Right lobe of liver (tissue), 4 donors: ENCODE results near the gene PCDHGB2.

ENCODE experiments used
- CTCF ChIP-seq, 4 donors: fragments of 200-600 bp in 3 of 4; fragments of 450-650 bp in 1 of 4; IDR thresholded peaks; one replicate each; pipeline versions ENCODE4 v1.5.1 to v1.8.0; 2016 to 2022; ENCODE audit warnings: antibody characterized with exemption in 4 of 4, mild to moderate bottlenecking in 2 of 4
- POLR2A ChIP-seq: fragments of 450-650 bp; IDR thresholded peaks from one replicate; pipeline ENCODE4 v1.6.1; 2017; ENCODE audit warnings: antibody characterized with exemption, mild to moderate bottlenecking
- donor health status: DM: no; HTN: no; CAD: no.
- donor health status: DM: no; HTN: no; CAD: no.
- donor health status: DM: no; HTN: yes; CAD: no.

DNA sequence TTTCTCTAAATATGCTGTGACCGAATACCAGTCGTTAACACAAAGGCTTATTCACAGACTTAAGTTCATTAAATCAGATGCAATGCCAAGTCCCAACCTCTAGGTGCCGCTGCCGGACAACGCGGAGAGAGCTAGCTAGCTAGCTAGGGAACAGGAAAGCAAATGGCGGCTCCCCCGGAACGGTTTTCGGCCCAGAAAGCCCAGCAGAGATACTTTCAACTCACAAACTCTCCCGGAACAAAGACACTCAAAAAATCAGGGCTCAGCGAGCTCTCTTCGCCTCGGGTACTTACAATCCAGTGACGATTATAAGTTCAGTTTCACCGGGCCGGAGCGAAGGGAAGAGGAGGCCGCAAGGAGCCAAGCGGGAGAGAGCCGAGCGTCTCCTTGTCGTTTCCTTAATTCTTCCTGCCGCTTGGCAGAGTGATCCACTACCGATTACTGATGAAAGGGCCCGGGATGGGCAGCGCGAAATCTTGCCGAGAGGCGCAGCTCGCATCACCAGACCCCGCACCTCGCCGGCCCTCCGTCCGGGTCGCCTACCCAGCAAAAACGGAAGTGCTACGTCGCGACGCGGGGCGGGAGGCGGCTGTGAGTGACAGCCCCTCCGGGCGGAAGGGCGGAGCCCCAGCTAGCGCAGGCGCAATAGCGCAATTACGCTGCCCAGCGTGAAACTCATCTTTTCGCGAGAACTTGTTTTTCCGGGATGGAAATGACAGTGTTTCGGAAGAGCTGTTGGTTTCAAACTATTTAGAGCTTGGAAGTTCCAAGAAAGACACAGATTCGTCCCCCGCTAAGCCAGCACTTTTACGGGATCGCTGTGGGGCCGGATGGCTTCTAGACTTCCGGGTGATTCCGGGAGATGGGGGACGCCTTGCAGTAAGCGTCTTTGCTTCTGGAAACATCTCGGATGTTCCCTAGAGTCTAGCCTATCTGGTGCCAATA, 39.3 kb upstream of the PCDHGB2 start, which contains the start of gene TAF7:
- TF ChIP-seq CTCF (IDR thresholded peaks at IDR 0.05) (peak; percentile 71 to 89 (median 86)), POLR2A (peak; percentile 91)
